ENCODE results near the gene NFAM1. TPM values are rescaled to one million over a fixed set of nuclear protein-coding genes. Genes with fewer than 3 reads are reported as not detected.

Gene NFAM1
- total RNA-seq, 1 donor from 2014 or later, result not detected

DNA sequence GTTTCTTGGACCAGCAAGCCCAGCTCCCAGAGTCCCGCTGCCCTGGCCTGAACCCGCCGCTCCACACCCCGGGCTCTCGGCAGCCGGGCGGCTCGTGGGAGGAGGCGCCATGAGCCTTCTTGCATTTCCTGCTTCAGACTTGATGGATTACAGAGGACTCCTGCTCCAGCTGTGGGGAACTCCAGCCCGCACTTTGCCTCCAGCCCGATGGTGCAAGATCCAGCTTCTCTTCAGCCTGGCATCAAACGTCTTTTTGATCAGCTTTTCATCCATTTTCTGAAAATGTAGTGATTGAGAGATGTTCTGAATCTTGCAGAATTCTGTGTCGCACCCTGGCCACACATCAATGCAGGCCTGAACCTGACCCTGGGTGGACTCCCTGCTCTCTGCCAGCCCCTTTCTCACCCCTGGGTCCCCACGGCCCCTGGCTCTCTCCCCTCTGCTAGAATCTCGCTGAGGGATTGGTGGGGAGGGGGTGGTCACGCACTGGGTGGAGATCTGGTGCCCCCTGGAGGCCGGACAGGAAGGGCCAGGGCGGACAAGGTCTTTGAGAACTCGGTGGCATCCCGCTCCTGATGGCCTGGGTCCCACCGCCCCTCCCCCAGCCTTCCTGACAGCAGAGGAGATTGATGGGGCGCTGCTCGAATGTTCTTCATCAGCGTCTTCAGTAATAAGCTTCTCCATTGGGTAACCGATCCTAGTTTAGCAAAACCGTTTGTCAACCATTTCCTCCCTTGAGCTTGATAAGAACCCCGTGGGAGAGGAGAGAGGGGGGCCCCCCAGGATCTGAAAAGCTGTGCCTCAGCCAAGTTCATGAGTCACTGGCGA is 12.1 kb upstream of the NFAM1 start:
- peak overlapping the region; percentile 70 for H3K4me3 Mint-ChIP-seq (ENCODE audit: unreplicated experiment)
- TF ChIP-seq, protein P1, sequence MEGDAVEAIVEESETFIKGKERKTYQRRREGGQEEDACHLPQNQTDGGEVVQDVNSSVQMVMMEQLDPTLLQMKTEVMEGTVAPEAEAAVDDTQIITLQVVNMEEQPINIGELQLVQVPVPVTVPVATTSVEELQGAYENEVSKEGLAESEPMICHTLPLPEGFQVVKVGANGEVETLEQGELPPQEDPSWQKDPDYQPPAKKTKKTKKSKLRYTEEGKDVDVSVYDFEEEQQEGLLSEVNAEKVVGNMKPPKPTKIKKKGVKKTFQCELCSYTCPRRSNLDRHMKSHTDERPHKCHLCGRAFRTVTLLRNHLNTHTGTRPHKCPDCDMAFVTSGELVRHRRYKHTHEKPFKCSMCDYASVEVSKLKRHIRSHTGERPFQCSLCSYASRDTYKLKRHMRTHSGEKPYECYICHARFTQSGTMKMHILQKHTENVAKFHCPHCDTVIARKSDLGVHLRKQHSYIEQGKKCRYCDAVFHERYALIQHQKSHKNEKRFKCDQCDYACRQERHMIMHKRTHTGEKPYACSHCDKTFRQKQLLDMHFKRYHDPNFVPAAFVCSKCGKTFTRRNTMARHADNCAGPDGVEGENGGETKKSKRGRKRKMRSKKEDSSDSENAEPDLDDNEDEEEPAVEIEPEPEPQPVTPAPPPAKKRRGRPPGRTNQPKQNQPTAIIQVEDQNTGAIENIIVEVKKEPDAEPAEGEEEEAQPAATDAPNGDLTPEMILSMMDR (IDR thresholded peaks at IDR 0.05), result peak; percentile 89
- H3K36me3 Mint-ChIP-seq (ENCODE audit: low read depth), result no peaks in the 10 kb centered on the region
- H3K4me1 Mint-ChIP-seq (ENCODE audit: low read depth), result peaks cover 24% of the 10 kb centered on the region
- peaks cover 3% of the 10 kb centered on the region for H3K27me3 Mint-ChIP-seq (ENCODE audit: low read depth)
- peak overlapping the region; percentile 57 for H3K27ac Mint-ChIP-seq (ENCODE audit: unreplicated experiment)
- no peaks in the 10 kb centered on the region for H3K9me3 Mint-ChIP-seq (ENCODE audit: low read depth)
- DNase-seq (ENCODE audit: low spot score), result no peak

GRCh38 chr22:42443240-42444076 is 11.3 kb upstream of the NFAM1 start:
- Mint-ChIP-seq H3K4me1 (ENCODE audit: low read depth) (peaks cover 26% of the 10 kb centered on the region), H3K27me3 (ENCODE audit: low read depth) (peaks cover 2% of the 10 kb centered on the region), H3K9me3 (ENCODE audit: low read depth) (no peaks in the 10 kb centered on the region), H3K27ac (ENCODE audit: unreplicated experiment) (no peak overlapping the region), H3K4me3 (ENCODE audit: unreplicated experiment) (no peak overlapping the region), H3K36me3 (ENCODE audit: low read depth) (no peaks in the 10 kb centered on the region)
- TF ChIP-seq, protein P1 (IDR thresholded peaks at IDR 0.05), result no peak
- no peak for DNase-seq (ENCODE audit: low spot score)

GRCh38 chr22:42442748-42443147 is 10.5 kb upstream of the NFAM1 start:
- Mint-ChIP-seq H3K27ac (ENCODE audit: unreplicated experiment) (no peak overlapping the region), H3K9me3 (ENCODE audit: low read depth) (no peaks in the 10 kb centered on the region), H3K4me1 (ENCODE audit: low read depth) (peaks cover 26% of the 10 kb centered on the region), H3K4me3 (ENCODE audit: unreplicated experiment) (no peak overlapping the region), H3K36me3 (ENCODE audit: low read depth) (no peaks in the 10 kb centered on the region), H3K27me3 (ENCODE audit: low read depth) (no peaks in the 10 kb centered on the region)
- TF ChIP-seq, protein P1 (IDR thresholded peaks at IDR 0.05), result no peak
- no peak for DNase-seq (ENCODE audit: low spot score)

DNA sequence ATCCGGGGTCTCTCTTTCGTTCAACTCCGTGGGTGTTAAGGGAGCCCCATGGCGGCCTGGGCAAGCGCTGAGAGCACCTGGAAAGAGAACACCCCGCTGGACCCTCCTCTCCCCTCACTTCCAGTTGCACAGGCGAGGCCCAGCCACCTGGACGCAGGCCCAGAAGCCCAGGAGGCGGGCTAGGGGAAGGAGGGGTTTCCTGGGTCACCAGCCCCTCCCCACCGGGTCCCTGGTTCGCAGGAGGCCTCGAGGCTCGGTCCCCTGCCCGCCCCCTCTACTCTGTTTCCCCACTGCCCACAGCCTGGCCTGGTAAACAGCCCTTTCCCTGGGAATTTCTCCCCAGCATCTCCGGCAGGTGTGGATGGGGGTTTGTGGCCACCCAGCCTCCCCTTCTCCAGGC is 8.5 kb upstream of the NFAM1 start:
- no peaks in the 10 kb centered on the region for H3K9me3 Mint-ChIP-seq (ENCODE audit: low read depth)
- H3K4me1 Mint-ChIP-seq (ENCODE audit: low read depth), result peaks cover 30% of the 10 kb centered on the region
- no peak overlapping the region for H3K4me3 Mint-ChIP-seq (ENCODE audit: unreplicated experiment)
- DNase-seq (ENCODE audit: low spot score), result no peak
- no peaks in the 10 kb centered on the region for H3K27me3 Mint-ChIP-seq (ENCODE audit: low read depth)
- H3K36me3 Mint-ChIP-seq (ENCODE audit: low read depth), result no peaks in the 10 kb centered on the region
- TF ChIP-seq, protein P1 (IDR thresholded peaks at IDR 0.05), result no peak
- H3K27ac Mint-ChIP-seq (ENCODE audit: unreplicated experiment), result no peak overlapping the region
